Activated CD4-positive, alpha-beta T cell treated with anti-CD3 and anti-CD28 coated beads, Interleukin-2, amount 10 ng/mL, durations not matched to agents 7 days and 5 days (primary cell): Measurements from ENCODE around the gene LAMA5. TPM values are rescaled to one million over a fixed set of nuclear protein-coding genes. Genes with fewer than 3 reads are reported as not detected.

Source experiments
- CTCF ChIA-PET: fragments of 350-600 bp; sonication (Branson Sonifier 250); formaldehyde crosslinking; loops from one replicate; lab custom pipeline; 2021; ENCODE audit warnings: antibody characterized with exemption; lab: Charles Lee
- POLR2A ChIA-PET: fragments of 350-600 bp; sonication (Branson Sonifier 250); formaldehyde crosslinking; loops from one replicate; lab custom pipeline; 2021; ENCODE audit warnings: antibody characterized with exemption; lab: Charles Lee
- DNase-seq: peaks from one replicate; pipeline ENCODE4 v3.0.0-alpha.2; 2020
- H3K27ac Mint-ChIP-seq: one replicate; pipeline ENCODE4 v1.8.0; 2021; ENCODE audit warnings: mild to moderate bottlenecking, moderate library complexity, mixed read lengths
- H3K27me3 Mint-ChIP-seq: one replicate; pipeline ENCODE4 v1.8.0; 2021; ENCODE audit warnings: mixed read lengths
- H3K36me3 Mint-ChIP-seq: one replicate; pipeline ENCODE4 v1.8.0; 2021; ENCODE audit warnings: low read depth, mixed read lengths
- H3K4me1 Mint-ChIP-seq: one replicate; pipeline ENCODE4 v1.8.0; 2021; ENCODE audit warnings: mixed read lengths
- H3K4me3 Mint-ChIP-seq: one replicate; pipeline ENCODE4 v1.8.0; 2021; ENCODE audit warnings: mild to moderate bottlenecking, moderate library complexity, mixed read lengths
- H3K9me3 Mint-ChIP-seq: one replicate; pipeline ENCODE4 v1.8.0; 2021; ENCODE audit warnings: mixed read lengths
- total RNA-seq, 2 experiments: library from RNA; stranded (reverse); gene quantifications; one replicate each; pipeline ENCODE4 v1.2.3, GENCODE V29; 2021

LAMA5 gene, protein sequence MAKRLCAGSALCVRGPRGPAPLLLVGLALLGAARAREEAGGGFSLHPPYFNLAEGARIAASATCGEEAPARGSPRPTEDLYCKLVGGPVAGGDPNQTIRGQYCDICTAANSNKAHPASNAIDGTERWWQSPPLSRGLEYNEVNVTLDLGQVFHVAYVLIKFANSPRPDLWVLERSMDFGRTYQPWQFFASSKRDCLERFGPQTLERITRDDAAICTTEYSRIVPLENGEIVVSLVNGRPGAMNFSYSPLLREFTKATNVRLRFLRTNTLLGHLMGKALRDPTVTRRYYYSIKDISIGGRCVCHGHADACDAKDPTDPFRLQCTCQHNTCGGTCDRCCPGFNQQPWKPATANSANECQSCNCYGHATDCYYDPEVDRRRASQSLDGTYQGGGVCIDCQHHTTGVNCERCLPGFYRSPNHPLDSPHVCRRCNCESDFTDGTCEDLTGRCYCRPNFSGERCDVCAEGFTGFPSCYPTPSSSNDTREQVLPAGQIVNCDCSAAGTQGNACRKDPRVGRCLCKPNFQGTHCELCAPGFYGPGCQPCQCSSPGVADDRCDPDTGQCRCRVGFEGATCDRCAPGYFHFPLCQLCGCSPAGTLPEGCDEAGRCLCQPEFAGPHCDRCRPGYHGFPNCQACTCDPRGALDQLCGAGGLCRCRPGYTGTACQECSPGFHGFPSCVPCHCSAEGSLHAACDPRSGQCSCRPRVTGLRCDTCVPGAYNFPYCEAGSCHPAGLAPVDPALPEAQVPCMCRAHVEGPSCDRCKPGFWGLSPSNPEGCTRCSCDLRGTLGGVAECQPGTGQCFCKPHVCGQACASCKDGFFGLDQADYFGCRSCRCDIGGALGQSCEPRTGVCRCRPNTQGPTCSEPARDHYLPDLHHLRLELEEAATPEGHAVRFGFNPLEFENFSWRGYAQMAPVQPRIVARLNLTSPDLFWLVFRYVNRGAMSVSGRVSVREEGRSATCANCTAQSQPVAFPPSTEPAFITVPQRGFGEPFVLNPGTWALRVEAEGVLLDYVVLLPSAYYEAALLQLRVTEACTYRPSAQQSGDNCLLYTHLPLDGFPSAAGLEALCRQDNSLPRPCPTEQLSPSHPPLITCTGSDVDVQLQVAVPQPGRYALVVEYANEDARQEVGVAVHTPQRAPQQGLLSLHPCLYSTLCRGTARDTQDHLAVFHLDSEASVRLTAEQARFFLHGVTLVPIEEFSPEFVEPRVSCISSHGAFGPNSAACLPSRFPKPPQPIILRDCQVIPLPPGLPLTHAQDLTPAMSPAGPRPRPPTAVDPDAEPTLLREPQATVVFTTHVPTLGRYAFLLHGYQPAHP (N-terminal part only)
- under 1 TPM; 0.64 to 0.67 TPM for total RNA-seq

DNA sequence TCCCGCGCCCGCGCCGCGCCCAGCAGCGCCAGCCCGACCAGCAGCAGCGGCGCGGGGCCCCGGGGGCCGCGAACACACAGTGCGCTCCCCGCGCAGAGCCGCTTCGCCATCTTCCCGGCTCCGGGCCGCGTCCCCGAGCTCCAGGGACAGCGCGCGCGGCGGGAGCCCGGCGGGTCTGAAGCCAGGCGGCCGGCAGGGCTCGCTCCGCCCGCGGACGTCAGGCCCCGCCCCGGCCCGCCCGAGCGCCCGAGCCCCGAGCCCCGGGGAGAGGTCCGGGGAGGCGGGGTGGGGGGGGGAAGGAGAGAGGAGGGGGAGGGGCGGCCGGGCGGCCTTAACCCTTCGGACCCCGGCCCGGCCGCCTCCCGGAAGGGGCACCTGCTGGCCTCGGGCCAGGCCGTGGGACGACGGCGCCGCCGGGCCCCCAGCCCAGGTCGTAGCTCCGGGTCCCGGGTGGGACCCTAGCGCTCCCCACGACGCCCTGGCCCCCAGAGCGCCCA, at the start of gene LAMA5:
Gene LAMA5 (minus strand): TSS at position 177 of the 497 bp plus-strand sequence. CDS start 67 bp downstream, at position 110.
- DNase-seq: no peak
- Mint-ChIP-seq H3K36me3 (no peaks in the 10 kb centered on the region), H3K27ac (no peak within 1 kb of the TSS), H3K4me3 (peak within 1 kb of the TSS; percentile 27), H3K4me1 (no peaks in the 10 kb centered on the region), H3K27me3 (peaks cover 27% of the 10 kb centered on the region), H3K9me3 (no peaks in the 10 kb centered on the region)
- ChIA-PET CTCF (interaction anchor here (0.9 kb wide), 1 partner anchor 48 kb away, joined by 3 read pairs; no protein-coding TSS in a partner anchor), POLR2A (no interaction called here)

GRCh38 chr20:62415354-62416111, 48.4 kb upstream of the LAMA5 start:
- H3K4me1 Mint-ChIP-seq: no peaks in the 10 kb centered on the region
- no peak for DNase-seq
- no peak overlapping the region for H3K4me3 Mint-ChIP-seq
- ChIA-PET CTCF (interaction anchor here (0.6 kb wide), 1 partner anchor 231 kb away, joined by 3 read pairs; no protein-coding TSS in a partner anchor), POLR2A (no interaction called here)
- no peak overlapping the region for H3K27ac Mint-ChIP-seq
- no peaks in the 10 kb centered on the region for H3K9me3 Mint-ChIP-seq
- no peaks in the 10 kb centered on the region for H3K27me3 Mint-ChIP-seq
- H3K36me3 Mint-ChIP-seq: no peaks in the 10 kb centered on the region

DNA sequence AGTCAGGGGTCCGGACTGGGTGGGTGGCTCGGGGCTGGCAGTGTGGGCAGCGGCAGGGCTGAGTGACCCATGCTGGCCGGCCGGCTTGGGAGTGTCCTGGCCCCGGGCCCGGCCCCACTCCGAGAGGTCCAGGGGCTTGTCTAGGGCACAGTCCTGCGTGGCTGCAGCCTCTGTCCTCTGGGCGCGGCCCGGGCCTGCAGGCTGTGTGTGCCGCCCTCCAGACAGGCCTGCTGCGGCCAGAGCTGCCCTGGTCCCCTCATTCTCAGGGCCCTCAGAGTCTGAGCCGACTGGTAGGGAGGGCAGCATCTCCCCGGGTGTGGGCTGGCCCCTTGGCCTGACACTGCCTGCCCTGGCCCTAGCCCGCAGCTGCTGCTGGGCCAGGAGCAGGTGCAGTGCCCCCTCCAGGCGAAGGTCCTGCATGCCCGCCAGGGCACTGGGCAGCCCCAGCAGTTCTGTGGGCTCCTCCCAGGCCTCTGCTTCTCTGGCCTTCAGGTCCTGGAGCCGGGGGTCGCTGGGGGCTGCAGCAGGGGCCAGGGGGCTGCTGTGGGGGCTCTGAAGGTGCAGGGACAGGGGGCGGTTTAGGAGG, 46.9 kb upstream of the LAMA5 start:
- H3K4me3 Mint-ChIP-seq: no peak overlapping the region
- ChIA-PET POLR2A (no interaction called here), CTCF (no interaction called here)
- H3K4me1 Mint-ChIP-seq: peaks cover 12% of the 10 kb centered on the region
- no peaks in the 10 kb centered on the region for H3K9me3 Mint-ChIP-seq
- no peaks in the 10 kb centered on the region for H3K36me3 Mint-ChIP-seq
- H3K27me3 Mint-ChIP-seq: no peaks in the 10 kb centered on the region
- H3K27ac Mint-ChIP-seq: no peak overlapping the region
- no peak for DNase-seq

DNA sequence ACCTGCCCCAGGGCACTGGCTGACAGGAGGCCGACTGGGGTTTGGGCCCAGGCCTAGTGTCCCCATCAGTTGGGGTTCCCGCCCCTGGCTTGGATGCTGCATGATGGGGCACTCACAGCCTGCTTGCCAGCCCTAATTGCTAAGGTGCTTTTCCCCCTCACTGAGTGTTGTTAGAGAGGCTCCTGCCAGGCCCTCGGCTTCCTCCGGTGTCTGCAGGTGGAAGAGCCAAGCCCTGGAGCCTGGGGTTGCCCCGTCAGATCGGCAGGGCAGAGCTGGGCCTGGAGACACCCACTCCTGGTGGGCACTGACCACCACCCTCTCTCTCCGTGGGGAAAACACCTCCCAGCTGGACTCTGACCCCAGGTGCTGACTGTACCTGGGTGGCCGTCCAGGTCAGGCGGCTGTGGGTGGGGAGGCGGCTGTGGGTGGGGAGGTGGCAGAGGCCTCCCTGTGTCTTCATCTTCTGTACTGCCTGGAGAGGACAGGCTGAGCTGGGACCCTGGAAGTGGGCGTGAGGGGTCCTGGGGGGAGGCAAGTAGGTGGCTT, 46.0 kb upstream of the LAMA5 start:
- Mint-ChIP-seq H3K27ac (no peak overlapping the region), H3K4me3 (no peak overlapping the region), H3K4me1 (peaks cover 12% of the 10 kb centered on the region), H3K9me3 (no peaks in the 10 kb centered on the region), H3K27me3 (no peaks in the 10 kb centered on the region), H3K36me3 (no peaks in the 10 kb centered on the region)
- ChIA-PET POLR2A (no interaction called here), CTCF (no interaction called here)
- no peak for DNase-seq

DNA sequence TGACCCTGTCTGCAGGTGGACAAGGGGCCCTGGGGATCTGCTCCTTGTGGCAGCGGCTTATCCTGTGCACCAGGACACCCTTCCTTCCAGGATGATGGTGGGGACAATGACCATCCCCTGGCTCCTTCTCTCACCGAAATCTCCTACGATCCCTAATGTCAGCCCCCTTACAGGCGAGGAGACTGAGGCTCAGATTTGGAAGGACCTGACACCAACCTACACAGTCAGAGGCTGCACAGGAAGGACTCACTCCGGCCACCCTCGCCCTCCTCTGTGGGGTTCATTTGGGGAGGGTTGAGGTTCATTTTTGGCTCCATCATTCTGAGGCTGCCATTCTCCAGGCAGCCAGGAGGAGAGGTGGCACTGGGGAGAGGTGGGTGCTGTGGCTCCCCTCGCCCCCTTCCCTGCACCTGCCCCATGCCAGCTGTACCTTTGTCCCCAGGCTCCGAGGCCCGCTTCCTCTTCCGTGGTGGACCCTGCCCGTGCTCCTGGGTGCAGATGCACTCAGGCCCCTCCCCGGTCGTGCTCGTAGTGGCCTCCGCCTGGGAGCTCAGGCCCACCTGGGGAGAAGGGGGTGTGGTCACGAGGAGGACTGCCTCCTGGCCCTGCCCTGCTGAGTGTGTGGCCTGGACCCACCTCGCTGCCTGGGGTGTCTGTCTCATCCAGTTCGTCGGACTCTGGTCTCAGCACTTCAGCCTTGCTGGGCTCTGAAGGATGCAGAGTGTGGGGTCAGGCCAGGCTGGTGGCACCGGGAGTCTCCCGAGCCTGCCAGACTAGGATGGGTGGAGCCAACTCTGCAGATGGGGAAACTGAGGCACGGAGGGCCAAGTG, 45.3 kb upstream of the LAMA5 start:
- H3K9me3 Mint-ChIP-seq: no peaks in the 10 kb centered on the region
- no peak overlapping the region for H3K27ac Mint-ChIP-seq
- no peaks in the 10 kb centered on the region for H3K36me3 Mint-ChIP-seq
- POLR2A ChIA-PET: no interaction called here
- H3K4me1 Mint-ChIP-seq: peaks cover 12% of the 10 kb centered on the region
- H3K4me3 Mint-ChIP-seq: no peak overlapping the region
- CTCF ChIA-PET: no interaction called here
- no peak for DNase-seq
- H3K27me3 Mint-ChIP-seq: no peaks in the 10 kb centered on the region

- no peak overlapping the region for H3K4me3 Mint-ChIP-seq
- H3K27me3 Mint-ChIP-seq: no peaks in the 10 kb centered on the region
- no peaks in the 10 kb centered on the region for H3K36me3 Mint-ChIP-seq
- H3K4me1 Mint-ChIP-seq: peaks cover 12% of the 10 kb centered on the region
- POLR2A ChIA-PET: no interaction called here
- CTCF ChIA-PET: interaction anchor here (1.4 kb wide), 1 partner anchor 396 kb away, joined by 3 read pairs; no protein-coding TSS in a partner anchor
- no peak for DNase-seq
- no peak overlapping the region for H3K27ac Mint-ChIP-seq
- H3K9me3 Mint-ChIP-seq: no peaks in the 10 kb centered on the region
These were observed 44.5 kb upstream of the LAMA5 start for GRCh38 chr20:62411479-62412193.

DNA sequence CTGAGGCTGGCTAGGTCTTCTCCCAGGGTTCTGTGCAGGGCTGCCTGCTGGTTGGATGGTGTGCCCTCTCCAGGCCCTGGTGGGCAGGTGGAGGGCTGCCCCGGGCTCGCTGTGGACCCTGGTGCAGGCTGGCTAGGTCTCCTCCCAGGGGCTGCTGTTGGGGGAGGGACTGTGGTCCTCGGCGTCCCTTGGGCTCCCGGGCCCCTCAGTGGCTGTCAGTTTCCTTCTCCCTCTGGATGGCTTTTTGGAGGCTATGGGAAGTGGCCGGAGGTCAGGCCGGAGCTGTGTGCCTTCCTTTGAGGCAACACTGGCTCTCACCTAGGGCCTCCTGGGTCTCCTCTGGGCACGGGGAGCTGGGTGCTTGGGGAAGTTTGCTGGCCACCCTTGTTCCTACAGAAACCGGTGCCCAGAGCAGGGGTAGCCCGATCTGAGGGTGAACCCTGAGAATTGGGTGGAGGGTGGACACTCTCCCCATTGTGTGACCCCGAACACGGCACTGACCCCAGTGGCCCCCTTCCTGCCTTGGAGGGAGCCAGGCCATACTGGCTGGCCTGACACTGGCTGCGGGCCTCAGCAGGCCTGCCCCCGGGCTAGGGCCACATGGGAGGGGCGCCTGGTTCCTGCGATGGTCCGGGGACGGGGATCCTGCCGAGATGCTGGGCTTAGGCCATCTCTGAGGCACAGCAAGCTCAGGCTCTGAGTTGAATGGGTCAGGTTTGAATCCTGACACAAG, 43.8 kb upstream of the LAMA5 start:
- ChIA-PET POLR2A (no interaction called here), CTCF (interaction anchor here (0.8 to 1.5 kb wide), 6 partner anchors 22 to 421 kb away, joined by 3 to 6 read pairs (median 4); no protein-coding TSS in a partner anchor)
- Mint-ChIP-seq H3K27me3 (no peaks in the 10 kb centered on the region), H3K4me3 (no peak overlapping the region), H3K36me3 (peaks cover 2% of the 10 kb centered on the region), H3K27ac (no peak overlapping the region), H3K4me1 (peaks cover 16% of the 10 kb centered on the region), H3K9me3 (no peaks in the 10 kb centered on the region)
- no peak for DNase-seq

DNA sequence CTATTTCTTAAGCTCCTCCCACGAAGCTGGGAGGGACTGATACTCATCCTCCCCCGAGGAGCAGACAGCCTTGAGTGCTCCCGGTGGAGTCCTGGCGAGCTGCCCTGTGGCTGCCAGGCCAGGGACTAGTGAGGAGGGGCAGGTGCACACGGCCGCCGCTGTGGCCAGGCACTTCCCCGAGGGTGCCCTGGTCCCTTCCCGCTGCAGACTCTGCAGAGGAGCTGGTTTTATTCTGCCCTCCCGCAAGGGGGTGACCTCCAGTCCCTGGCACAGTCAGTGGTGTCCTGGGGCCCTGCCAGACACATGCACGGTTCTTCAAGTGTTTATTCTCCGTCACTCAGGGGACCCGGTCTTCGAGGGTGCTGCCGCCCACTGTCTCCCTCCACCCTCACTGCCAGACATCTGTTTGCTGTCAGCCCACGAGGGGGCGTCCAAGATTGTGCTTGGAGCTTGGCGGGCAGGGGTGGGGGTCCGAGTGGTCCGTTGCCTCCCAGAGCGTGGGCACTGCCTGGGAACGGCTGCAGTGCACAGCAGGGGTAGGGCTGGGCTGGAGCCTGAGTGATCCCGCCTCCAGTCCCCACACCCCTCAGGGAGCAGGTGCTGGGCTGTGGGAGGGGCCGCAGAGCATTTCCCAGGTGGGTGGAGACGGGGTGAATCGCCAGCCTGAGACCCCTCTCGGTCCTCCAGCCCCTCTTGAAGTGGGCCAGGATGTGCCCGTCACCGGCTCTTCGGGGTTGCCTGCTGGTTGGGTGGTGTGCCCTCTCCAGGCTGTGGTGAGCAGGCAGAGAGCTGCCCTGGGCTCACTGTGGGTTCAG, 43.0 kb upstream of the LAMA5 start:
- ChIA-PET CTCF (interaction anchor here (0.8 to 1.5 kb wide), 9 partner anchors 9 to 422 kb away, joined by 3 to 6 read pairs (median 3); partner anchors contain the start of gene RBBP8NL), POLR2A (no interaction called here)
- Mint-ChIP-seq H3K36me3 (peaks cover 2% of the 10 kb centered on the region), H3K4me3 (no peak overlapping the region), H3K4me1 (peaks cover 24% of the 10 kb centered on the region), H3K27ac (no peak overlapping the region), H3K27me3 (no peaks in the 10 kb centered on the region), H3K9me3 (no peaks in the 10 kb centered on the region)
- DNase-seq: peak; percentile 45
